GM12892 (cell line): ENCODE results near the gene GINS2.

Experiments
- POLR2A ChIP-seq: IDR thresholded peaks from 2 replicates; pipeline ENCODE4 v1.6.1; 2011; ENCODE audit warnings: low read depth, low read length, control low read depth
- POLR2AphosphoS5 ChIP-seq: IDR thresholded peaks from 2 replicates; pipeline ENCODE4 v1.6.1; 2011; ENCODE audit warnings: low read depth, low read length, control low read depth
- TAF1 ChIP-seq: IDR thresholded peaks from 2 replicates; pipeline ENCODE4 v1.6.1; 2011; ENCODE audit warnings: low read depth, mild to moderate bottlenecking, control low read depth, low read length, borderline replicate concordance

GRCh38 chr16:85631230-85631629, 57.5 kb downstream of the GINS2 start:
- TF ChIP-seq POLR2A (no peak), POLR2AphosphoS5 (no peak), TAF1 (no peak)
